LNCaP clone FGC (cell line): ENCODE data around the gene SPNS1.
"Not testable (repeated sequence)": the region's sequence is repeated elsewhere in the genome, so short reads cannot be mapped to it uniquely, and the experiment has no call there.

Source experiments
- DNase-seq: peaks from one replicate; pipeline ENCODE4 v3.0.0-alpha.2; 2011; ENCODE audit warnings: low read depth
- H3K4me3 ChIP-seq: 2 replicates; pipeline ENCODE4 v1.5.1; 2011; ENCODE audit warnings: mild to moderate bottlenecking, low read depth, low read length, control low read depth
- CTCF ChIP-seq: IDR thresholded peaks from 2 replicates; pipeline ENCODE4 v1.5.1; 2012; ENCODE audit warnings: mild to moderate bottlenecking; ENCODE audit not compliant: control insufficient read depth, insufficient read depth; ENCODE audit errors: extremely low read depth

Gene SPNS1

GRCh38 chr16:28989363-28989762, 14.8 kb downstream of the SPNS1 start:
- no peak for TF ChIP-seq CTCF
- no peak for DNase-seq
- no peak overlapping the region for H3K4me3 ChIP-seq

- DNase-seq: no peak
- TF ChIP-seq CTCF: no peak
- no peak overlapping the region for H3K4me3 ChIP-seq
Measured at GRCh38 chr16:28990375-28991040, 15.9 kb downstream of the SPNS1 start.

GRCh38 chr16:28991687-28992086, 17.1 kb downstream of the SPNS1 start:
- no peak for DNase-seq
- H3K4me3 ChIP-seq: no peak overlapping the region
- no peak for TF ChIP-seq CTCF

- H3K4me3 ChIP-seq: no peak overlapping the region
- no peak for DNase-seq
- TF ChIP-seq CTCF: no peak
Measured at GRCh38 chr16:28992496-28992895, 17.9 kb downstream of the SPNS1 start.

- no peak for TF ChIP-seq CTCF
- no peak overlapping the region for H3K4me3 ChIP-seq
- no peak for DNase-seq
Measured at GRCh38 chr16:28998837-28999236, 24.3 kb downstream of the SPNS1 start.

- DNase-seq: no peak
- TF ChIP-seq CTCF: no peak
- no peak overlapping the region for H3K4me3 ChIP-seq
Measured at GRCh38 chr16:28999577-28999976, 25.0 kb downstream of the SPNS1 start.

GRCh38 chr16:29000019-29000418, 25.4 kb downstream of the SPNS1 start:
- H3K4me3 ChIP-seq: no peak overlapping the region
- DNase-seq: no peak
- TF ChIP-seq CTCF: no peak

GRCh38 chr16:29004496-29005139, 30.0 kb downstream of the SPNS1 start:
- not testable (repeated sequence) for DNase-seq, H3K4me3 ChIP-seq
